ENCODE measurements around the gene CAMK4. TPM values are rescaled to one million over a fixed set of nuclear protein-coding genes. Genes with fewer than 3 reads are reported as not detected.

CAMK4 gene
- total RNA-seq, 1 experiment from 2014 or later: 10.6 TPM

DNA sequence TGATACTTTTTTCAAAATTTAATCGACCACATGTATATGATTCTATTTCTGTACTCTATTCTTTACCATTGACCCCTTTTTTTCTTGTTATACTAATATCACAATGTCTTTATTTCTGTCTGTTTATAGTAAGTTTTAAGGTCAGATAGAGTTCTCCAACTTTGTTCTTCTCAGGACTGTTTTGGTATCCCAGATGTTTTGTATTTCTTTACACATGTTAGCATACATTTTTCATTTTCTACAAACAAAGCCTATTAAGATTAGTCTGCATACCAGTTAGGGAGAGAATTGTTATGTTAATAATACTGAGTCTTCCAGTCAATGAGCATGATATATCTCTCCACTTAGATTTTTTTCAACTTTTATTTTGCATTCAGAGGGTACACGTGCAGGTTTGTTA lies 8.2 kb upstream of the CAMK4 start (continued):
- TF ChIP-seq, protein P1, sequence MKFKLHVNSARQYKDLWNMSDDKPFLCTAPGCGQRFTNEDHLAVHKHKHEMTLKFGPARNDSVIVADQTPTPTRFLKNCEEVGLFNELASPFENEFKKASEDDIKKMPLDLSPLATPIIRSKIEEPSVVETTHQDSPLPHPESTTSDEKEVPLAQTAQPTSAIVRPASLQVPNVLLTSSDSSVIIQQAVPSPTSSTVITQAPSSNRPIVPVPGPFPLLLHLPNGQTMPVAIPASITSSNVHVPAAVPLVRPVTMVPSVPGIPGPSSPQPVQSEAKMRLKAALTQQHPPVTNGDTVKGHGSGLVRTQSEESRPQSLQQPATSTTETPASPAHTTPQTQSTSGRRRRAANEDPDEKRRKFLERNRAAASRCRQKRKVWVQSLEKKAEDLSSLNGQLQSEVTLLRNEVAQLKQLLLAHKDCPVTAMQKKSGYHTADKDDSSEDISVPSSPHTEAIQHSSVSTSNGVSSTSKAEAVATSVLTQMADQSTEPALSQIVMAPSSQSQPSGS (CRISPR knock-in tag; IDR thresholded peaks at IDR 0.05; ENCODE audit: borderline replicate concordance, low read depth): no peak
- no peak for TF ChIP-seq KAT7 (CRISPR knock-in tag; IDR thresholded peaks at IDR 0.05; ENCODE audit: borderline replicate concordance)
- TF ChIP-seq ZNF138 (CRISPR knock-in tag; conservative IDR thresholded peaks at IDR 0.05): no peak

DNA sequence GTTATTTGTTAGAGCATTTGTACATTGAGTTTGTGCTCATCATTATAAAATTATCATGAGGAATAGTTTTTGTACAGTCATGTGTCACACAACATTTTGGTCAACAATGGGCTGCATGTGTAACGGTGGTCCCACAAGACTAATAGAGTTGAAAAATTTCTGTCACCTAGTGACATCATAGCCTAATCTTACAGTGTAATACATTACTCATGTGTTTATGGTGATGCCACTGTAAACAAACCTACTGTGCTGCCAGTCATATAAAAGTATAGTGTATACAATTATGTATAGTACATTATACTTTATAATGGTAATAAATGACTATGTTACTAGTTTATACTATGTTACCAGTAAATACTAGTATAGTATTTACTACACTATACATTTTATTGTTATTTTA lies 3.0 kb upstream of the CAMK4 start:
- peaks cover 40% of the 10 kb centered on the region for H3K4me1 Mint-ChIP-seq
- peaks cover 5% of the 10 kb centered on the region for H3K9me3 Mint-ChIP-seq
- DNase-seq (ENCODE audit: low spot score) (no peak), ATAC-seq (no peak)
- H3K27me3 Mint-ChIP-seq (ENCODE audit: low read depth): peaks cover 31% of the 10 kb centered on the region
- no peak overlapping the region for H3K27ac Mint-ChIP-seq
- TF ChIP-seq ZNF121 (CRISPR knock-in tag; IDR thresholded peaks at IDR 0.05) (no peak), TEAD4 (CRISPR knock-in tag; IDR thresholded peaks at IDR 0.05) (no peak), ZNF219 (CRISPR knock-in tag; IDR thresholded peaks at IDR 0.05; ENCODE audit: borderline replicate concordance) (no peak), GRHL2 (CRISPR knock-in tag; IDR thresholded peaks at IDR 0.05; ENCODE audit: insufficient replicate concordance, severe bottlenecking) (no peak), NR1H2 (CRISPR knock-in tag; IDR thresholded peaks at IDR 0.05) (no peak), NR2C2 (CRISPR knock-in tag; IDR thresholded peaks at IDR 0.05) (no peak), ZBTB21 (CRISPR knock-in tag; IDR thresholded peaks at IDR 0.05; ENCODE audit: borderline replicate concordance) (no peak), HMGA2 (CRISPR knock-in tag; IDR thresholded peaks at IDR 0.05) (no peak), CREM (CRISPR knock-in tag; IDR thresholded peaks at IDR 0.05) (no peak), NFYB (CRISPR knock-in tag; conservative IDR thresholded peaks at IDR 0.05; ENCODE audit: low read depth) (no peak), KAT7 (CRISPR knock-in tag; IDR thresholded peaks at IDR 0.05; ENCODE audit: borderline replicate concordance) (no peak)
- TF ChIP-seq, protein P2, sequence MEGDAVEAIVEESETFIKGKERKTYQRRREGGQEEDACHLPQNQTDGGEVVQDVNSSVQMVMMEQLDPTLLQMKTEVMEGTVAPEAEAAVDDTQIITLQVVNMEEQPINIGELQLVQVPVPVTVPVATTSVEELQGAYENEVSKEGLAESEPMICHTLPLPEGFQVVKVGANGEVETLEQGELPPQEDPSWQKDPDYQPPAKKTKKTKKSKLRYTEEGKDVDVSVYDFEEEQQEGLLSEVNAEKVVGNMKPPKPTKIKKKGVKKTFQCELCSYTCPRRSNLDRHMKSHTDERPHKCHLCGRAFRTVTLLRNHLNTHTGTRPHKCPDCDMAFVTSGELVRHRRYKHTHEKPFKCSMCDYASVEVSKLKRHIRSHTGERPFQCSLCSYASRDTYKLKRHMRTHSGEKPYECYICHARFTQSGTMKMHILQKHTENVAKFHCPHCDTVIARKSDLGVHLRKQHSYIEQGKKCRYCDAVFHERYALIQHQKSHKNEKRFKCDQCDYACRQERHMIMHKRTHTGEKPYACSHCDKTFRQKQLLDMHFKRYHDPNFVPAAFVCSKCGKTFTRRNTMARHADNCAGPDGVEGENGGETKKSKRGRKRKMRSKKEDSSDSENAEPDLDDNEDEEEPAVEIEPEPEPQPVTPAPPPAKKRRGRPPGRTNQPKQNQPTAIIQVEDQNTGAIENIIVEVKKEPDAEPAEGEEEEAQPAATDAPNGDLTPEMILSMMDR (IDR thresholded peaks at IDR 0.05): no peak
- TF ChIP-seq, protein P3, sequence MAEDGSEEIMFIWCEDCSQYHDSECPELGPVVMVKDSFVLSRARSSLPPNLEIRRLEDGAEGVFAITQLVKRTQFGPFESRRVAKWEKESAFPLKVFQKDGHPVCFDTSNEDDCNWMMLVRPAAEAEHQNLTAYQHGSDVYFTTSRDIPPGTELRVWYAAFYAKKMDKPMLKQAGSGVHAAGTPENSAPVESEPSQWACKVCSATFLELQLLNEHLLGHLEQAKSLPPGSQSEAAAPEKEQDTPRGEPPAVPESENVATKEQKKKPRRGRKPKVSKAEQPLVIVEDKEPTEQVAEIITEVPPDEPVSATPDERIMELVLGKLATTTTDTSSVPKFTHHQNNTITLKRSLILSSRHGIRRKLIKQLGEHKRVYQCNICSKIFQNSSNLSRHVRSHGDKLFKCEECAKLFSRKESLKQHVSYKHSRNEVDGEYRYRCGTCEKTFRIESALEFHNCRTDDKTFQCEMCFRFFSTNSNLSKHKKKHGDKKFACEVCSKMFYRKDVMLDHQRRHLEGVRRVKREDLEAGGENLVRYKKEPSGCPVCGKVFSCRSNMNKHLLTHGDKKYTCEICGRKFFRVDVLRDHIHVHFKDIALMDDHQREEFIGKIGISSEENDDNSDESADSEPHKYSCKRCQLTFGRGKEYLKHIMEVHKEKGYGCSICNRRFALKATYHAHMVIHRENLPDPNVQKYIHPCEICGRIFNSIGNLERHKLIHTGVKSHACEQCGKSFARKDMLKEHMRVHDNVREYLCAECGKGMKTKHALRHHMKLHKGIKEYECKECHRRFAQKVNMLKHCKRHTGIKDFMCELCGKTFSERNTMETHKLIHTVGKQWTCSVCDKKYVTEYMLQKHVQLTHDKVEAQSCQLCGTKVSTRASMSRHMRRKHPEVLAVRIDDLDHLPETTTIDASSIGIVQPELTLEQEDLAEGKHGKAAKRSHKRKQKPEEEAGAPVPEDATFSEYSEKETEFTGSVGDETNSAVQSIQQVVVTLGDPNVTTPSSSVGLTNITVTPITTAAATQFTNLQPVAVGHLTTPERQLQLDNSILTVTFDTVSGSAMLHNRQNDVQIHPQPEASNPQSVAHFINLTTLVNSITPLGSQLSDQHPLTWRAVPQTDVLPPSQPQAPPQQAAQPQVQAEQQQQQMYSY (CRISPR knock-in tag; IDR thresholded peaks at IDR 0.05): no peak
- TF ChIP-seq, protein P4, sequence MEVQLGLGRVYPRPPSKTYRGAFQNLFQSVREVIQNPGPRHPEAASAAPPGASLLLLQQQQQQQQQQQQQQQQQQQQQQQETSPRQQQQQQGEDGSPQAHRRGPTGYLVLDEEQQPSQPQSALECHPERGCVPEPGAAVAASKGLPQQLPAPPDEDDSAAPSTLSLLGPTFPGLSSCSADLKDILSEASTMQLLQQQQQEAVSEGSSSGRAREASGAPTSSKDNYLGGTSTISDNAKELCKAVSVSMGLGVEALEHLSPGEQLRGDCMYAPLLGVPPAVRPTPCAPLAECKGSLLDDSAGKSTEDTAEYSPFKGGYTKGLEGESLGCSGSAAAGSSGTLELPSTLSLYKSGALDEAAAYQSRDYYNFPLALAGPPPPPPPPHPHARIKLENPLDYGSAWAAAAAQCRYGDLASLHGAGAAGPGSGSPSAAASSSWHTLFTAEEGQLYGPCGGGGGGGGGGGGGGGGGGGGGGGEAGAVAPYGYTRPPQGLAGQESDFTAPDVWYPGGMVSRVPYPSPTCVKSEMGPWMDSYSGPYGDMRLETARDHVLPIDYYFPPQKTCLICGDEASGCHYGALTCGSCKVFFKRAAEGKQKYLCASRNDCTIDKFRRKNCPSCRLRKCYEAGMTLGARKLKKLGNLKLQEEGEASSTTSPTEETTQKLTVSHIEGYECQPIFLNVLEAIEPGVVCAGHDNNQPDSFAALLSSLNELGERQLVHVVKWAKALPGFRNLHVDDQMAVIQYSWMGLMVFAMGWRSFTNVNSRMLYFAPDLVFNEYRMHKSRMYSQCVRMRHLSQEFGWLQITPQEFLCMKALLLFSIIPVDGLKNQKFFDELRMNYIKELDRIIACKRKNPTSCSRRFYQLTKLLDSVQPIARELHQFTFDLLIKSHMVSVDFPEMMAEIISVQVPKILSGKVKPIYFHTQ (CRISPR knock-in tag; IDR thresholded peaks at IDR 0.05): no peak
- TF ChIP-seq, protein P1 (CRISPR knock-in tag; IDR thresholded peaks at IDR 0.05; ENCODE audit: borderline replicate concordance, low read depth): no peak
- TF ChIP-seq, protein P5, sequence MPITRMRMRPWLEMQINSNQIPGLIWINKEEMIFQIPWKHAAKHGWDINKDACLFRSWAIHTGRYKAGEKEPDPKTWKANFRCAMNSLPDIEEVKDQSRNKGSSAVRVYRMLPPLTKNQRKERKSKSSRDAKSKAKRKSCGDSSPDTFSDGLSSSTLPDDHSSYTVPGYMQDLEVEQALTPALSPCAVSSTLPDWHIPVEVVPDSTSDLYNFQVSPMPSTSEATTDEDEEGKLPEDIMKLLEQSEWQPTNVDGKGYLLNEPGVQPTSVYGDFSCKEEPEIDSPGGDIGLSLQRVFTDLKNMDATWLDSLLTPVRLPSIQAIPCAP (CRISPR knock-in tag; IDR thresholded peaks at IDR 0.05): no peak
- ChIA-PET CTCF (no interaction called here), POLR2A (no interaction called here)
- H3K4me3 Mint-ChIP-seq: no peak overlapping the region
- no peaks in the 10 kb centered on the region for H3K36me3 Mint-ChIP-seq
